HCT116 (cell line): ENCODE measurements around the gene INPP4A.

Experiments
- CBX3 ChIP-seq: IDR thresholded peaks from 2 replicates; pipeline ENCODE4 v1.6.1; 2012; ENCODE audit warnings: low read depth
- CEBPB ChIP-seq: IDR thresholded peaks from 2 replicates; pipeline ENCODE4 v1.6.1; 2012; ENCODE audit warnings: low read depth
- CTCF ChIP-seq, 3 experiments: fragments of 200-600 bp in 1 of 3; sonication (generic) in 1 of 3; IDR thresholded peaks in 2 of 3; conservative IDR thresholded peaks in 1 of 3; 2 replicates each; pipeline ENCODE4 v1.5.1; 2012 to 2017; ENCODE audit warnings: low read depth in 2 of 3, low read length in 2 of 3, antibody characterized with exemption in 1 of 3, borderline replicate concordance in 1 of 3, control low read depth in 1 of 3, mild to moderate bottlenecking in 1 of 3, mixed read lengths in 1 of 3, mixed run types in 1 of 3, moderate library complexity in 1 of 3; ENCODE audit not compliant: insufficient read depth in 1 of 3
- EGR1 ChIP-seq: IDR thresholded peaks from 2 replicates; pipeline ENCODE4 v1.6.1; 2012; ENCODE audit warnings: low read depth
- ELF1 ChIP-seq: IDR thresholded peaks from 2 replicates; pipeline ENCODE4 v1.6.1; 2012; ENCODE audit warnings: low read depth, borderline replicate concordance
- EZH2 ChIP-seq: fragments of 200-600 bp; sonication (generic); IDR thresholded peaks from 2 replicates; pipeline ENCODE4 v1.6.1; 2017; ENCODE audit warnings: antibody characterized with exemption, mixed run types
- EZH2phosphoT487 ChIP-seq: fragments of 200-600 bp; IDR thresholded peaks from 2 replicates; pipeline ENCODE4 v1.6.1; 2018; ENCODE audit warnings: antibody characterized with exemption, borderline replicate concordance
- FOSL1 ChIP-seq: IDR thresholded peaks from 2 replicates; pipeline ENCODE4 v1.6.1; 2012; ENCODE audit warnings: low read depth
- JUND ChIP-seq: IDR thresholded peaks from 2 replicates; pipeline ENCODE4 v1.6.1; 2012
- POLR2A ChIP-seq: IDR thresholded peaks from 2 replicates; pipeline ENCODE4 v1.7.0; 2011; ENCODE audit warnings: borderline replicate concordance; ENCODE audit not compliant: insufficient read depth, insufficient read length; ENCODE audit errors: extremely low read depth
- POLR2AphosphoS5 ChIP-seq: IDR thresholded peaks from 2 replicates; pipeline ENCODE4 v1.6.1; 2011; ENCODE audit warnings: mild to moderate bottlenecking, low read depth, low read length, moderate library complexity
- RAD21 ChIP-seq: IDR thresholded peaks from 2 replicates; pipeline ENCODE4 v1.6.1; 2012; ENCODE audit warnings: low read depth, mild to moderate bottlenecking
- ZFX ChIP-seq: fragments of 450-650 bp; IDR thresholded peaks from 2 replicates; pipeline ENCODE4 v1.6.1; 2017
- ZNF274 ChIP-seq: fragments of 200-500 bp; sonication (Bioruptor generic); IDR thresholded peaks from 2 replicates; pipeline ENCODE4 v1.6.1; 2014; ENCODE audit warnings: mild to moderate bottlenecking, low read depth, low read length, inconsistent platforms

DNA sequence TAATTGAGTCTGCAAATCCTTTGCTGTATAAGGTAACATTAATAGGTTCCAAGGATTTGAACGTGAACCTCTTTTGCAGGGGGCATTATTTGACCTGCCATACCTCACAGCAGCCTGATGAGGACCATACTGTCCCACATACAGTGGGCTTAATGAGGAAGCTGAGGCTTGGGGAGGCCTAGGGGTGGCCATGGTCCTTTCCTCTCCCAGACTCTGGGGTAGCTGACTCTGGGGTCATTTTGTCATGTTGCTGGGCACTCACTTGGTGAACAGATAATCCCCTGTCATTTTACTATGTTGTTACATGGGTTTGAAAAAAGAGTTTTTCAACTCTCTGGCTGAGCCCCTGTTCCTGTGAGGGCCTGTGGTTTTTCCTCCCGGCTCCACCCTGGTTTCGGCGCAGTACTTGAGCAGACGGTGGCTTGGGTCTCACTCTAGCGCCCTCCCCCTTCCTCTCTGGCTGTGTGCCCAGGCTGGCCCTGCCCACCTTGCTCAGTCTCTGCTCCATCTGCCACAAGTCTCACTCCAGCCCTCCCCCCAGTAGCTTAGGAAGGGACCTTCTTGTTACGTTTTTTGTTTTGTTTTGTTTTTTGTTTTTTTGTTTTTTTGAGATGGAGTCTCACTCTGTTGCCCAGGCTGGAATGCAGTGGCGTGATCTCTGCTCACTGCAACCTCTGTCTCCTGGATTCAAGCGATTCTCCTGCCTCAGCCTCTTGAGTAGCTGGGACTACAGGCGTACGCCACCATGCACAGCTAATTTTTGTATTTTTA is 21.0 kb downstream of the INPP4A start:
- TF ChIP-seq CTCF (IDR thresholded peaks at IDR 0.05 in 2 of 3, conservative IDR thresholded peaks at IDR 0.05 in 1 of 3; ENCODE audit: borderline replicate concordance in 1 of 3, insufficient read depth in 1 of 3, low read depth in 2 of 3, low read length in 2 of 3) (no peak), CEBPB (no peak), EZH2phosphoT487 (no peak), EGR1 (no peak), EZH2 (no peak), ZFX (no peak), RAD21 (no peak), JUND (no peak), ELF1 (no peak), ZNF274 (no peak), POLR2A (no peak), POLR2AphosphoS5 (no peak), CBX3 (no peak), FOSL1 (no peak)
